ENCODE data around the gene TMEM132A. TPM values are rescaled to one million over a fixed set of nuclear protein-coding genes. Genes with fewer than 3 reads are reported as not detected.
A peak's percentile ranks its signal among the peaks of the same experiment; 100 is the strongest.

TMEM132A gene
- polyA plus RNA-seq, 1 of the 3 experiments (the other 2 are of a cell fraction) = 66.9 TPM

DNA sequence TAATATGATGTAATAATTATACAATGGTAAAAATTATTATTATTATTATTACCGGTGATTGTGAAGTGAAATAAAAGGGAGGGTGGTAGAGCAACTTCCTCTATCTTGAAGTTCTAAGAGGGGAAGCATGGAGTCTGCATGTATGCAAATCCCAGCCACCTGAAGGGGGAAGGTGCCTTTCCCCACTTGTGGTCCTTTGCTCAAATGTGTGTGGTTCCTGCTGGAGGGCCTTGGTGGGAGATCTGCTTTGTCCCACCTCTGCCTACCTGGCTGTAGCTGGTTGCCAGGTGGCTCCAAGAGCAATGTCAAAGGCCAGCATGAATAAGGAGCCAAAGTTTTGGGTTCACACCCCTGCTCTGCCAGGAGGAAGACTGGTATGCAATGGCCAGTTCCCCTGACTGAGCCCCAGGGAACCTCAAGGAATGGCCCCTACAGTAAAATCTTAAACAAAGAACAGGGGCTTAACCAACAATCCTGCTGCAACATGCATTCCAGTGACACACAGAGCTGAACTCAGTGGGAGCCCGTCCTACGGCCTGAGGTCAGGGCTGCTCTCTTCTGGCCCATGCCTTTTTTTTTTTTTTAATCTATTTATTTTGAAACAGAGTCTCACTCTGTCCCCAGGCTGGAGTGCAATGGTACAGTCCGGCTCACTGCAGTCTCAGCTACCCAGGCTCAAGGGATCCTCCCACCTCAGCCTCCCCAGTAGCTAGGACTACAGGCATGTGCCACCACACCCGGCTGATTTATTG is 8.5 kb downstream of the TMEM132A start:
- WGBS (ENCODE audit: low lambda C conversion rate) = 82% methylated on average over 5 of the region's 5 CpGs
- peaks cover 0 to 2% of the 10 kb centered on the region in 2 experiments; a peak in 1 of 4 replicates for H3K4me1 ChIP-seq (ENCODE audit: control insufficient read depth in 1 of 2, insufficient read depth in 2 of 2, low read depth in 1 of 2, low read length in 1 of 2)
- H2AFZ ChIP-seq (ENCODE audit: low read depth) = no peak overlapping the region
- TF ChIP-seq EP300 (IDR thresholded peaks at IDR 0.05; ENCODE audit: borderline replicate concordance in 1 of 2, low read depth in 1 of 2, low read length in 1 of 2) (no peak), FOXM1 (IDR thresholded peaks at IDR 0.05; ENCODE audit: low read depth) (no peak), RCOR1 (IDR thresholded peaks at IDR 0.05; ENCODE audit: low read length) (no peak), MXI1 (IDR thresholded peaks at IDR 0.05; ENCODE audit: low read depth, low read length) (no peak), EZH2phosphoT487 (IDR thresholded peaks at IDR 0.05; ENCODE audit: borderline replicate concordance, low read depth) (no peak), GABPA (IDR thresholded peaks at IDR 0.05; ENCODE audit: low read depth) (no peak), RXRA (IDR thresholded peaks at IDR 0.05; ENCODE audit: borderline replicate concordance, low read depth) (no peak), TEAD4 (IDR thresholded peaks at IDR 0.05; ENCODE audit: borderline replicate concordance, insufficient read depth) (no peak), TAF1 (IDR thresholded peaks at IDR 0.05; ENCODE audit: borderline replicate concordance, low read depth, low read length) (no peak), RAD21 (IDR thresholded peaks at IDR 0.05; ENCODE audit: low read length) (no peak), CHD2 (IDR thresholded peaks at IDR 0.05; ENCODE audit: low read length, partially characterized antibody) (no peak), SIN3A (IDR thresholded peaks at IDR 0.05; ENCODE audit: borderline replicate concordance, low read depth, low read length) (no peak), POLR2AphosphoS5 (IDR thresholded peaks at IDR 0.05; ENCODE audit: low read depth, low read length) (no peak), NFIC (IDR thresholded peaks at IDR 0.05; ENCODE audit: borderline replicate concordance) (no peak), FOXJ3 (CRISPR knock-in tag; IDR thresholded peaks at IDR 0.05) (no peak)
- TF ChIP-seq, protein P1, sequence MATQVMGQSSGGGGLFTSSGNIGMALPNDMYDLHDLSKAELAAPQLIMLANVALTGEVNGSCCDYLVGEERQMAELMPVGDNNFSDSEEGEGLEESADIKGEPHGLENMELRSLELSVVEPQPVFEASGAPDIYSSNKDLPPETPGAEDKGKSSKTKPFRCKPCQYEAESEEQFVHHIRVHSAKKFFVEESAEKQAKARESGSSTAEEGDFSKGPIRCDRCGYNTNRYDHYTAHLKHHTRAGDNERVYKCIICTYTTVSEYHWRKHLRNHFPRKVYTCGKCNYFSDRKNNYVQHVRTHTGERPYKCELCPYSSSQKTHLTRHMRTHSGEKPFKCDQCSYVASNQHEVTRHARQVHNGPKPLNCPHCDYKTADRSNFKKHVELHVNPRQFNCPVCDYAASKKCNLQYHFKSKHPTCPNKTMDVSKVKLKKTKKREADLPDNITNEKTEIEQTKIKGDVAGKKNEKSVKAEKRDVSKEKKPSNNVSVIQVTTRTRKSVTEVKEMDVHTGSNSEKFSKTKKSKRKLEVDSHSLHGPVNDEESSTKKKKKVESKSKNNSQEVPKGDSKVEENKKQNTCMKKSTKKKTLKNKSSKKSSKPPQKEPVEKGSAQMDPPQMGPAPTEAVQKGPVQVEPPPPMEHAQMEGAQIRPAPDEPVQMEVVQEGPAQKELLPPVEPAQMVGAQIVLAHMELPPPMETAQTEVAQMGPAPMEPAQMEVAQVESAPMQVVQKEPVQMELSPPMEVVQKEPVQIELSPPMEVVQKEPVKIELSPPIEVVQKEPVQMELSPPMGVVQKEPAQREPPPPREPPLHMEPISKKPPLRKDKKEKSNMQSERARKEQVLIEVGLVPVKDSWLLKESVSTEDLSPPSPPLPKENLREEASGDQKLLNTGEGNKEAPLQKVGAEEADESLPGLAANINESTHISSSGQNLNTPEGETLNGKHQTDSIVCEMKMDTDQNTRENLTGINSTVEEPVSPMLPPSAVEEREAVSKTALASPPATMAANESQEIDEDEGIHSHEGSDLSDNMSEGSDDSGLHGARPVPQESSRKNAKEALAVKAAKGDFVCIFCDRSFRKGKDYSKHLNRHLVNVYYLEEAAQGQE (IDR thresholded peaks at IDR 0.05; ENCODE audit: low read depth, low read length) = no peak
- TF ChIP-seq, protein P2, sequence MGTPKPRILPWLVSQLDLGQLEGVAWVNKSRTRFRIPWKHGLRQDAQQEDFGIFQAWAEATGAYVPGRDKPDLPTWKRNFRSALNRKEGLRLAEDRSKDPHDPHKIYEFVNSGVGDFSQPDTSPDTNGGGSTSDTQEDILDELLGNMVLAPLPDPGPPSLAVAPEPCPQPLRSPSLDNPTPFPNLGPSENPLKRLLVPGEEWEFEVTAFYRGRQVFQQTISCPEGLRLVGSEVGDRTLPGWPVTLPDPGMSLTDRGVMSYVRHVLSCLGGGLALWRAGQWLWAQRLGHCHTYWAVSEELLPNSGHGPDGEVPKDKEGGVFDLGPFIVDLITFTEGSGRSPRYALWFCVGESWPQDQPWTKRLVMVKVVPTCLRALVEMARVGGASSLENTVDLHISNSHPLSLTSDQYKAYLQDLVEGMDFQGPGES (IDR thresholded peaks at IDR 0.05; ENCODE audit: low read depth, low read length) = no peak
- TF ChIP-seq, protein P3, sequence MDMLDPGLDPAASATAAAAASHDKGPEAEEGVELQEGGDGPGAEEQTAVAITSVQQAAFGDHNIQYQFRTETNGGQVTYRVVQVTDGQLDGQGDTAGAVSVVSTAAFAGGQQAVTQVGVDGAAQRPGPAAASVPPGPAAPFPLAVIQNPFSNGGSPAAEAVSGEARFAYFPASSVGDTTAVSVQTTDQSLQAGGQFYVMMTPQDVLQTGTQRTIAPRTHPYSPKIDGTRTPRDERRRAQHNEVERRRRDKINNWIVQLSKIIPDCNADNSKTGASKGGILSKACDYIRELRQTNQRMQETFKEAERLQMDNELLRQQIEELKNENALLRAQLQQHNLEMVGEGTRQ (IDR thresholded peaks at IDR 0.05; ENCODE audit: borderline replicate concordance, low read depth, low read length) = no peak
- TF ChIP-seq, protein P4, sequence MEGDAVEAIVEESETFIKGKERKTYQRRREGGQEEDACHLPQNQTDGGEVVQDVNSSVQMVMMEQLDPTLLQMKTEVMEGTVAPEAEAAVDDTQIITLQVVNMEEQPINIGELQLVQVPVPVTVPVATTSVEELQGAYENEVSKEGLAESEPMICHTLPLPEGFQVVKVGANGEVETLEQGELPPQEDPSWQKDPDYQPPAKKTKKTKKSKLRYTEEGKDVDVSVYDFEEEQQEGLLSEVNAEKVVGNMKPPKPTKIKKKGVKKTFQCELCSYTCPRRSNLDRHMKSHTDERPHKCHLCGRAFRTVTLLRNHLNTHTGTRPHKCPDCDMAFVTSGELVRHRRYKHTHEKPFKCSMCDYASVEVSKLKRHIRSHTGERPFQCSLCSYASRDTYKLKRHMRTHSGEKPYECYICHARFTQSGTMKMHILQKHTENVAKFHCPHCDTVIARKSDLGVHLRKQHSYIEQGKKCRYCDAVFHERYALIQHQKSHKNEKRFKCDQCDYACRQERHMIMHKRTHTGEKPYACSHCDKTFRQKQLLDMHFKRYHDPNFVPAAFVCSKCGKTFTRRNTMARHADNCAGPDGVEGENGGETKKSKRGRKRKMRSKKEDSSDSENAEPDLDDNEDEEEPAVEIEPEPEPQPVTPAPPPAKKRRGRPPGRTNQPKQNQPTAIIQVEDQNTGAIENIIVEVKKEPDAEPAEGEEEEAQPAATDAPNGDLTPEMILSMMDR (IDR thresholded peaks at IDR 0.05) = no peak
- peaks cover 0 to 53% of the 10 kb centered on the region in 2 experiments for H3K36me3 ChIP-seq (replicated peaks in 1 of 2; ENCODE audit: control insufficient read depth in 1 of 2, insufficient read depth in 2 of 2, low read length in 1 of 2)
- H3K9me2 ChIP-seq = no peaks in the 10 kb centered on the region
- no peaks in the 10 kb centered on the region for H3F3A ChIP-seq (replicated peaks; ENCODE audit: insufficient read depth)
- H3K9ac ChIP-seq = no peak overlapping the region
- no peaks in the 10 kb centered on the region for H4K20me1 ChIP-seq (ENCODE audit: insufficient read depth)
- no peak overlapping the region for H3K4me2 ChIP-seq
- no peaks in the 10 kb centered on the region for H3K27me3 ChIP-seq (ENCODE audit: insufficient read depth)
- DNase-seq = peak; percentile 40
- H3K4me3 ChIP-seq (ENCODE audit: low read depth in 2 of 2, low read length in 1 of 2) = no peak overlapping the region
- H3K27ac ChIP-seq (ENCODE audit: low read depth in 2 of 2, low read length in 1 of 2) = no peak overlapping the region
- ChIA-PET CTCF (interaction anchor here (1.8 kb wide), 1 partner anchor 254 kb away, joined by 7 read pairs; no protein-coding TSS in a partner anchor), POLR2A (no interaction called here)
- H3K9me3 ChIP-seq = no peaks in the 10 kb centered on the region
- no peaks in the 10 kb centered on the region for H3K79me2 ChIP-seq (ENCODE audit: insufficient read depth)
